ENCODE measurements around the gene YPEL4. TPM values are rescaled to one million over a fixed set of nuclear protein-coding genes. Genes with fewer than 3 reads are reported as not detected.

YPEL4 gene
- total RNA-seq, 1 experiment from 2014 or later: 0.42 TPM

DNA sequence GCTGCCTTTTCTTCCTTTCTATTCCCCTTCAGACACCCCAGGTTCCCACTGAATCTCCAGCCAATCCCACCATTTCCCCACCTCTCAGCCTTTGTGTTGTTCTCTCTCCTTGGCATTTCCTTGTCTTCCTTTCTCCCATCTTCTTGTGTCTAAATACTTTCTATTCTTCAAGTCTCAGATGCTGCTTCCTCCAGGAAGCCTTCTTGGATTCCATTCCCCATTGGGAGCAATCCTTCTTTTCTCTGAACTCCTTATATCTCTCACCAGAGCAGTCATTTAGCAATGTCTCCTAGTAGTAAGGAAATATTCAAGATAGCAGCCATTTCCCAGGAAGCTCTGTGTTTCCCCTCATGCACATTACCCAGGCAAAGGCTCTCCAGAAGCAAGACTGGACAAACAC lies 15.4 kb downstream of the YPEL4 start:
- no peak for DNase-seq (ENCODE audit: low read depth)

DNA sequence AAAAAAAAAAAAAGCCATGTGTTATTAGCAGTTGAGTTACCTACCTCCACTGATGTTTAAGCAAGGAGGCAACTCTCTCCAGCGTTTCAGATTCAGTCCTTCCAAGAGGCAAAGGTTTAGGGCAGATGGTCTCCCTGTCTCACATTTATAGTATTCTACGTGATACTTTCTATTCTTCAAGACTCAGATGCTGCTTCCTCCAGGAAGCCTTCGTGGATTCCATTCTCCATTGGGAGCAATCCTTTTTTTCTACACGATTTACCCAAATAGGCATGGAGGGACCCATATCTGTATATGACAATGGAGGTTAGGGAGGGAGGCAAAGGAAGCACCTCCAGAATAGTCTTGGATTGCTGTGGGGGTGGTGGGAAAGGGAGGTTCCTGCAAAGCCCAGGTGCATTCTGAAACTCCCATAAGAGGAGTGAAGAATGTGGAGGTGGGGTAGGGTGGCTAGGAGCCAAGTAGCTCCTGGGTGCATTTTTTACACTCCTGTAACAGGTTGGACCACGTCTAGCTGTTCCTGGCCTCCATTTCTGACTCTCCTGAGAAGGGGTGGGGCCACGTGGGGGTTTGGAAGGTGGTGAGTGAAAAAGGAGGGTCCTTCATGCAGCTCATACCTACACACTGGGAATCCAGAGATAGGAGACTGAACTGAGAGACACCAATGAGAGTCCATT lies 16.2 kb downstream of the YPEL4 start:
- DNase-seq (ENCODE audit: low read depth): no peak

DNA sequence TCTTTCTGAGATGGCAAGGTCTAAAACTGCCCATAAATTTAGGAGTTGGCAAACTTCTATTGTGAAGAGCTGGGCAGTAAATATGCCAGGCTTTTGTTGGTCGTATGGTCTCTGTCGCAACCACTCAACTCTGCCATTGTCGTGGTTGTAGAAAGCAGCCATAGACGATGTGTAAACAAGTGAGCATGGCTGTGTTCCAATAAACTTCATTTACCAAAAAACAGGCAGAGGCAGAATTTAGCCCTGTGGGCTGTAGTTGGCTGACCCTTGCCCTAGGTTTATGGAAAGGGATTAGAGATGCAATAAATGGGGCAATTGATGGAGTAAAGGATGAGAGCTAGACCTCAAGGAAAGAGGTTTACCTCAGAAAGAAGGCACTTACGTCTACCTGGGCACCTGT lies 17.6 kb downstream of the YPEL4 start:
- DNase-seq (ENCODE audit: low read depth): no peak

DNA sequence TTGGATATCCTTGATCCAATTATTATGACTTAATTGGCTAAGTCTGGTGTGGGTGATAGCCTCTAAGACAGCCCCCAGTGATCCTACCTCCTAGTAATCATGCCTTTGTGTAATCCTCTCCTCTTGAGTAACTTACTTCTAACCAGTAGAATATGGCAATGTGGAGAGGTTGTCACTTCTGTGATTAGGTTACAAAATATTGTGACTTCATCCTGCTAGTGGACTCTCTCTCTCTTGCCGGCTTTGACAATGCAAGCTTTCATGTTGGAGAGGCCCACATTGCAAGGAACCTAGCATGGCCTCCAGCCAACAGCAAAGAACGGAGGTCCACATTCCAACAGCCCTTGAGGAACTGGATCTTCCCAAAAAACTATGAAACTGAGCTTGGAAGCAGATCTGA lies 19.5 kb downstream of the YPEL4 start:
- DNase-seq (ENCODE audit: low read depth): no peak

DNA sequence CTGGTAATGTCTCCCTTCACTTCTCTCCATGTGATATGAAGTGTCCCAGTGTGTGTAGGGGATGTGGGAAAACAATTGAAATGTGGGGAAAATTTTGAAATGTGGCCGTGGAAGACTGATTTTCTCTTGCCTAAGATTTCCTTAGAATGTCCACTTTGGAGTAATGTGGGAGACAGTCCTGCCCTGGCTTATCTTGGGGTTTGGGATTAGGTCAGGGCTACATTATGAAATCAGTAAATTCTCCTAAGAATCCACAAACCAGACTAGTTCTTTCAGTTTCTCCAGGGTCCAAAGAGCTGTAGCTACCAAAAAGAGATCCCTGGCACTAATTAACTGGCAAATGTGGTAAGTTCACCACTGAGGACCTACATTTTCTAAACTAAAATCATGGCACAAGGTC lies 22.8 kb downstream of the YPEL4 start:
- DNase-seq (ENCODE audit: low read depth): no peak

DNA sequence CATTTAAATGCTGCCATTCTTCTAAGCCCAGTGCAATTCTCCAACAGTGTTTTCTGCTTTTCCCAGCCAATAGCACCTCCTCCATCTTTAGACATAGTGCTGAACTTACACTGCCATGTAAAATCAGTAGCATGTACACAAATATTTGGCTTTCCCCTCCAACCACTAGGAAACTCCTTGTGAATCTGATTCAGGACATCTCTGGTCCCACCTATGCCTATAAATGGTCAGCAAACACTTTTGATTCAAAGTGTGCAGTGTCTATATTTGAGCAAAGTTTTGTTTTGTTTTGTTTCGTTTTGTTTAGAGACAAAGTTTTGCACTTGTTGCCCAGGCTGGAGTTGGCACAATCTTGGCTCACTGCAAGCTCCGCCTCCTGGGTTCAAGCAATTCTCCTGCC lies 24.8 kb downstream of the YPEL4 start:
- no peak for DNase-seq (ENCODE audit: low read depth)

DNA sequence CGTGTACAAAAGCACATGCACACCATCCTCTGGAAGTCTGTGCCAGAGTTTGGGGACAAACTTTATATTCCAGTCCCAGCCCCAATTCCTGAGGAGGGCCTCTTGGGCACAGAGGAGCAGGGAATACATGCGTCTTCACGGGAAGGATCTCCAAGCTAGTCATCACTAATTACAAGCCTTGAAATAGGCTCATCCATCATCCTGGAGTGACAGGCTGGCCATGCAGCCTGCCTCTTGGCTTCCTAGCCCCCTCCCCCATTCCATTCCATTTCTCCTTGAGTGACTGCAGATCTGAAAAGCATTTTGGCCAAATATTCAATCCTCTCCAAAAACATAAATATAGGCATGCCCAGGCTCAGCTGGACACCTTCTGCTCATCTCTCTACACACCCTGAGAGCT lies 27.4 kb downstream of the YPEL4 start:
- no peak for DNase-seq (ENCODE audit: low read depth)

DNA sequence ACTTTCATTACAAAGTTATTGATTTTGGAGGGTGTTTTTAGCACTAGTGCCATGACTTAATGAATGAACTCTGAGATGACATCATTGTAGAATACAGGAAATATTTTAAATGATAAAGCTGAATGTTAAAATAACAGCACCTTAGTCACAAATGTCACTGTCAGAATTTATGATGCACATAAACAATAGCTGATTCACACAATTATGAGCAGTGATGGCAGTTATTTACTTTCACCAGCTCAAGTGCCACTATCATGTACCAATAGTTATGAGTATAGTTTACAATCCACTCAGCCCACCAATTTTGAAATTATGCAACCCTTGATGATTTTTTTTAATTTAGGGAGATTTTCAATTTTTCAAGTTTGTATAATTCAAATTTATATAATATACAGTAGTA lies 29.2 kb downstream of the YPEL4 start:
- DNase-seq (ENCODE audit: low read depth): no peak

DNA sequence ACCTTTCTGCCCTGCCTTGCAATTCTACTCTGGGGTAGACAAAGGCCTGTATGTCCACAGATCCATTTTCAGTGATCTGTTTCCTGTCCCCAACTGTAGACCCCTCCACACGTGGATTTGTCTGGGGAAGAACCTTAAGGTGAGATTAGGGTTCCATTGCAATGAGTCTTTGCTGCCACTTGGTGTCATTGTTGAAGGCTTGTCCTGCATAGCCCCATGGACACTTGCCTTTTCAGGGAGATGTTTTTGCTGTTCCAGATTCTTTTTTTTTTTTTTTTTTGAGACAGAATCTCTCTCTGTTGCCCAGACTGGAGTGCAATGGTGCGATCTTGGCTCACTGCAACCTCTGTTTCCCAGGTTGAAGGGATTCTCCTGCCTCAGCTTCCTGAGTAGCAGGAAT lies 30.4 kb downstream of the YPEL4 start:
- DNase-seq (ENCODE audit: low read depth): no peak

DNA sequence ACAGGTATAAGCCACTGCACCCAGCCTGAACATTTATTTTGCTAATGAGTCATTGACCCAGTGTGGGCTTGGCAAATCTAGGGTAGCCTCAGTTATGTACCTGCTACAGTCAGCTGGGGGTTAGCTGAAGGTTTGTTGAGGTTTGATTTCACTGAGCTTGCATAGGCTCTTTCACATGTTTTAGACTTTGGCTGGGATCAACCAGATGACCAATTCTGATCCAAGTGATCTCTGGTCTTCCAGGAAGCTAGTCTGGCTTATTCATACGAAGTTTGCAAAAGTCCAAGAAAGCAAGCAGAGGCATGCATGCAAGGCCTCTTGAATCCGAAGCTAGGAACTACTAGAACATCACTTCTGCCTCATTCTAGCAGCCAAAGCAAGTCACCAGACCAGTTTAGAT lies 31.3 kb downstream of the YPEL4 start:
- DNase-seq (ENCODE audit: low read depth): no peak

DNA sequence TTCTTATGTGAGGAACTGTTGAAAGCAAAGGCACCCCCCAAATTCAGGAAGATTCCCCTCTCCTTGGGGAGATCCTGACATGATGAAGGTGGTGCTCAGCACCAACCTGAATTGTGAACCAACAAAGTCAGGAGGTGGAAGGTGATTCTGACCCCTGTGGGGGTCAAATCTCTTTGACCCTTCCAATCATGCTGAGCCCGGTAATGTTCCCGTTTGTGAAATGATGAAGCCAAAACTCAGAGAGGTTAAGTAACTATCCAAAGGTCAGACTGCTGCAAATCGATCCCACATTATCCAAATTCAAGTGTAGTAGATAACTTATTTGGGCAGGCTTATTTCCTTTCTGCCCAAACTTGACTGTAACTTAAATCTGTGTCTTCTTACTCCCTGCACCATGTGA lies 33.1 kb downstream of the YPEL4 start:
- no peak for DNase-seq (ENCODE audit: low read depth)

DNA sequence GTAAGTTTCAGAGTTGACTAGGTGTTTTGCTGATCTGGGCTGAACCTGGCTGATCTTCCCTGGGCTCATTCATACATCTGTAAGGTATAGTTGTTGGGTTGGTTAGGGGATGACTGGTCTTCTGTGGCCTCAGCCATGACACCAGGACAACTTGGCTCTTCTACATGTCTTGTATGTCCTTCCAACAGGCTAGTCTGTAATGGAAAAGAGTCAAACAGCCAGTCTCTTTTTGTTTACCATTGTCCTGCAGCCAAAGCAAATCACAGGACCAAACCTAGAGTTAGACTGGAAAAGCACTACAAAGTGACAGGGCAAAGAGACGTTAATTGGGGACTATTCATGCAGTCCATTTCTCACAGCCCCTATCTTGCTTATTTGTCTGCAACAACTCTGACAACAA lies 34.4 kb downstream of the YPEL4 start:
- no peak for DNase-seq (ENCODE audit: low read depth)

DNA sequence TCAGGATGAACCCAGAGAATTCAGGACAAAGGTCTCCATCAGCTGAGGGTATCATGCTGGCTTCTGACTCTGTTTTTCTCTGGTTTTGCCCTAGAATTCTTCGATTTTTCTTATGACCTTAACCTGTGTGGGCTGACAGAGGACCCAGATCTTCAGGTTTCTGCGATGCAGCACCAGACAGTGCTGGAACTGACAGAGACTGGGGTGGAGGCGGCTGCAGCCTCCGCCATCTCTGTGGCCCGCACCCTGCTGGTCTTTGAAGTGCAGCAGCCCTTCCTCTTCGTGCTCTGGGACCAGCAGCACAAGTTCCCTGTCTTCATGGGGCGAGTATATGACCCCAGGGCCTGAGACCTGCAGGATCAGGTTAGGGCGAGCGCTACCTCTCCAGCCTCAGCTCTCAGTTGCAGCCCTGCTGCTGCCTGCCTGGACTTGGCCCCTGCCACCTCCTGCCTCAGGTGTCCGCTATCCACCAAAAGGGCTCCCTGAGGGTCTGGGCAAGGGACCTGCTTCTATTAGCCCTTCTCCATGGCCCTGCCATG lies 35.4 kb downstream of the YPEL4 start:
- DNase-seq (ENCODE audit: low read depth): no peak

DNA sequence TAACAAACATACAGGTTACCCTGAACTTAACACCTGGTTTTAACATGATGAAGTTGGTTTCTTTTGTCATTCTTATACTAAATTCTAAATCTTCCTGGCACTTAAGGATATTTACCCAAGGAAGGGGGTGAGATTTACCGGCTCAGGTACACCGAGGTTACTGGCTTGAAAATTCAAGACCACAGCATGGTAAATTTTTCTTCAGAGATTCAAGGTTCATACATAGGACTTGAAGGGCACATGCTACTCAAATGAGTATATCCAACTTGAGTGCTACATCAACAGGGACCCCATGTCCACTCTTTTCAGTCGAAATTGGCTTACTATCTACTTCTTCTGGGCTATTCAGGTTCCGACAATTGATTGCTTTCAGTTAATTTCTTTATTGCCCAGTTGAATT lies 39.5 kb downstream of the YPEL4 start:
- DNase-seq (ENCODE audit: low read depth): no peak

DNA sequence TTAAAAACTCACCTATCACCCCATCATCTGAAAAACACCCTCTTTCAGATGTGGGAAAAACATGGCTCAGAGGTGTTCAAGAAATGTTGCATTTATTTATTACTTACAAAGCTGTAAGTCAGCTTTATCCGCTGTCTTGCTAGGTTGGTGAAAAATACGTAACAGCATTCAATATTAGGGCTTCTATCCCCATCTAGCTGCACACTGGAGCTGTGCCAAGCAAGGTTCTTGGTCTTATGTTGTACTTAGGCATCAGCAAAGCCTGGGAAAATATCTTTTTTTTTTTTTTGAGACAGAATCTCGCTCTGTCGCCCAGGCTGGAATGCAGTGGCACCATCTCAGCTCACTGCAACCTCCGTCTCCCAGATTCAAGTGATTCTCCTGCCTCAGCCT lies 44.7 kb downstream of the YPEL4 start:
- no peak for DNase-seq (ENCODE audit: low read depth)

DNA sequence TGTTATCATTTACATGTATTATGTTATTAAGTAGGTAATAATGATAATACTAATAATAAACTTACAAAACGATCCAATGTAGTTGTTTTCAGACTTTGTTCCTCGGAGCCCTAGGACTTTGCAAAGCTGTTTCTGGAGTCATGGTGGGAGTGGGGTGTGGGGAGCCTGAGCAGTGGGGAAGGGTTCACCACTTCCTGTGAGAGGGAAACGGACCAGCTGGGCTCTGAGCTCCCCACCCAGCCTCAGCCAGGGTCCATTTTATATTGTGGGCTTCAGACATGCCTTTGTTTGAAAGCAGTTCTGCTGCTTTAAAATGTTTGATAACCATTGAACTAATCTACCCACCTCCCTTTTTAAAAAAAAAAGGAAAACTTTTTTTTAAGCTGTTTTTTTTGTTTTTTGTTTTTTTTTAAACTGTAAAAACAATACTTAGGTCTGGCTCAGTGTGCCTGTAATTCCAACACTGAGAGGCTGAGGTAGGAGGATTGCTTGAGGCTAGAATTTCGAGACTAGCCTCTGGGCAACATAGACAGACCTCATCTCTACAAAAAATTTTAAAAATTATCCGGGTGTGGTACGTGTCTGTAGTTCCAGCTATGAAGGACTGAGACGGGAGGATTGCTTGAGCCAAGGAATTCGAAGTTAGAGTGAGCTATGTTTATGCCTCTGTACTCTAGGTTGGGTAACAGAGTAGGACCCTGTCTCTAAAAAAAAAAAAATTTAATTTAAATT lies 45.2 kb downstream of the YPEL4 start:
- no peak for DNase-seq (ENCODE audit: low read depth)

DNA sequence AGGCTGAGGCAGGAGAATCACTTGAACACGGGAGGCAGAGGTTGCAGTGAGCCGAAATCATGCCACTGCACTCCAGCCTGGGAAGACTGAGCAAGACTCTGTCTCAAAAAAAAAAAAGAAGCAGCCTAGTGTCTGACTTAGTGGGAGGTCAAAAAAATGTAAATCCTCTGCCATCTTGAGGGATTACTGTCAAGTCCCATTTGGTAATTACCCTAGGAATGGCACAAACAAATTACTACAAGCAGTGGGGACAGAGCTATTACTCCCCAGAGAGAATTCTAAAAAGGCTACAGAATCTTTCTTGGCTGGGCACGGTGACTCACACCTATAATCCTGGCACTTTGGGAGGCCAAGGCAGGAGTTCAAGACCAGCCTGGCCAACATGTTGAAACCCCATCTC lies 48.4 kb downstream of the YPEL4 start:
- no peak for DNase-seq (ENCODE audit: low read depth)

DNA sequence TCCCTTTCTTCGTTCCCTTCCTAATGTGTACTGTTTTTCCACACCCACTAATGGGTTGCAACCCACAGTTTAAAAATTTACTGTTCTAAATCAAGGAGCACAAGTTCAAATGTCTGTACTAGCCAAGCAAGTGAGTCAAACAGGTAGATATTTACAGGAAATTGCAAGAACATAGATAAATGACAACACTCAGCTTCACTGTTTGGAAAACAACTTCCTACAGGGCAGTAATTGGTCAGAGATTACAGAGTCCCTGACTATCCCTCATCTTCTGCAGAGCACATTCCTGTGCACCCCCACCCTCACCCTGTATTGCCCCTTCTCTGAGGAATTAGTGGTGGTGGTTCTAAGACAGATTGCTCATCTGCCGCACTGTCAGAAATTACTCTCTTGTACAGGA lies 50.3 kb downstream of the YPEL4 start:
- DNase-seq (ENCODE audit: low read depth): no peak

DNA sequence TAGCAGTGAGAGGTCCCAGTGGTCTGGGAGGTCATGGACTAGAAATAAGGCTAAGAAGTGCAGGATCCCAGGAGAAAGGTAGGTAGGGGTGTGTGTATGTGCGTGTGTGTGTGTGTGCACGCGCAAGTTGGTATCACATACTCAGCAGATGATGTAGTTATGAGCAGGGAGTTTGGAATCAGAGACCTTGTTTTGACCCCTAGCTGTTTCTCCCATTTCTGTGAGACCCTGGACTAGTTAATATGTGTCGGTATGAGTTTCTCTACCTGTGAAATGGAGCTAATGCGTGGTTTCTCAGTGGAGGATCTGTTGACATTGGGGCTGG lies 50.9 kb downstream of the YPEL4 start:
- DNase-seq (ENCODE audit: low read depth): no peak

DNA sequence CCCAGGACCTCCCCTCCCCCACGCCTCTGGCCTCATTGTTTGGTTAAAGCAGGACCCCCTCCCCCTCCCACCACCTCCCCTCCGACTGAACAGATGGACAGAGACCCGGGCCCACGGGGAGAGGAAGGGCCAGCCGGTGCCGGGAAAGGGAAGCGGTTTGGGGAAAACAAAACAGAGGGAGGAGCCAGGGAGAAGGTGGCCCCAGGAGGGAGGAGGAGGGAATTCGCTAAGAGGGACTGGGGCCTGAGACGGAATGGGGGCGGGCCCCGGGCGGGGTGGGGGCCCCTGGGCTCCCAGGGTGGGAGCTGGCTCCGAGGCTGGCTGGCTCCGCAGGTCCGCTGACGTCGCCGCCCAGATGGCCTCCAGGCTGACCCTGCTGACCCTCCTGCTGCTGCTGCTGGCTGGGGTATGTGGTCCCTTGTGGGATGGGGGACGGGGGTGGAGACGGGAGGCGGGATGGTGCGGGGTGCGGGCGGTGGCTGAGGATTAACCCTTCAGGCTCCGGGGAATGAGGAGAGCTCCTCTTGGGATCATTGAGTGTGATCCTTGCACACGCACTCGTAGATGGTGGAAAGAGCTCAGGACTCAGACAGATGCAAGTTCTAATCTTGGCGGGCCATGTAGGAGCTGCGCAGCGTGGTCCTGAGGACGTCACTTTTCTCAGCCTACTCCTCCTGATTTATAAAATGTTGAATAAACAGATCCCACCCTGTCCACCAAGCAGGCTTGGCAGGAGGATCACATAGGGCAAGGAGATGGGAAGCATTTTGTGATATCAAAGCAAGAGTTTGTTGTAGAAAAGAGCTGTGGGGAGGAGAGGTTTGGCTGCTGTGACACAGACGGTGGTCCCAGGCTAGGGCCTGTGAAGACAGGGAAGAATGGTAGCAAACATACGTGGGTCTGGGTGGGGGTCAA lies 51.5 kb downstream of the YPEL4 start:
- no peak for DNase-seq (ENCODE audit: low read depth)

DNA sequence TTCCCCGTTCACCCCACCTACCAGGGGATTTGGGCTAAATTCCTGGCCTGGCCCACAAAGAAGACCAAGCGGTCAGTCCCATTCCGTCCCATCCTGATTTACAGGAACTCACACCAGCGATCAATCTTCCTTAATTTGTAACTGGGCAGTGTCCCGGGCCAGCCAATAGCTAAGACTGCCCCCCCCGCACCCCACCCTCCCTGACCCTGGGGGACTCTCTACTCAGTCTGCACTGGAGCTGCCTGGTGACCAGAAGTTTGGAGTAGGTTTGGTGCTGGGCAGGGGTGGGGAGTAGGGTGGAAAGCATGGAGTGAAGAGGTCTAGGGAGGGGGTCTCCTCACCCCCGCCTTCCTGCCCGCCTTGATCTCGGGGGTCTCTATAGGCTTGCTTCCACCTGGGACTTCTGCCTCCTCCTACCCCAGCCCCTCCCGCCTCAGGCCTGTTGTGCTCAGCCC lies 52.2 kb downstream of the YPEL4 start, which contains the start of gene SERPING1:
Gene SERPING1 (plus strand): TSS at position 225 of the 455 bp plus-strand sequence. CDS start 586 bp downstream, outside the sequence.
- DNase-seq (ENCODE audit: low read depth): no peak

Measured in HT1080 (cell line).